Breast epithelium (tissue), 4 donors: ENCODE results near the gene CYP51A1. TPM values are rescaled to one million over a fixed set of nuclear protein-coding genes. Genes with fewer than 3 reads are reported as not detected.

Experiments used
- DNase-seq, 2 donors: peaks; one replicate each; pipeline ENCODE4 v3.0.0-alpha.2; 2019; ENCODE audit warnings: low spot score in 2 of 2
- H3K27ac ChIP-seq, 2 donors: fragments of 200-600 bp; sonication (generic) in 1 of 2; one replicate each; pipeline ENCODE4 v1.5.1; 2016 to 2019; ENCODE audit warnings: mild to moderate bottlenecking in 1 of 2
- H3K27me3 ChIP-seq, 2 donors: fragments of 200-600 bp; sonication (generic) in 1 of 2; one replicate each; pipeline versions ENCODE4 v1.5.1 to v1.6.0; 2017 to 2019; ENCODE audit warnings: control low read depth in 1 of 2, mild to moderate bottlenecking in 1 of 2
- H3K36me3 ChIP-seq: fragments of 200-600 bp; one replicate; pipeline ENCODE4 v1.5.1; 2019
- H3K4me1 ChIP-seq, 2 donors: fragments of 200-600 bp; sonication (generic); one replicate each; pipeline ENCODE4 v1.5.1; 2016 to 2019; ENCODE audit warnings: control low read depth in 1 of 2
- H3K4me3 ChIP-seq, 3 donors: fragments of 200-600 bp; sonication (generic); 1 replicate in 2 of 3; 2 replicates in 1 of 3; pipeline ENCODE4 v1.5.1; 2016 to 2019; ENCODE audit warnings: mild to moderate bottlenecking in 3 of 3, moderate library complexity in 2 of 3
- H3K9me3 ChIP-seq, 2 donors: fragments of 200-600 bp; sonication (generic) in 1 of 2; one replicate each; pipeline ENCODE4 v1.5.1; 2016 to 2019; ENCODE audit warnings: control low read depth in 1 of 2
- POLR2A ChIP-seq: fragments of 450-650 bp; IDR thresholded peaks from one replicate; pipeline ENCODE4 v1.6.1; 2016; ENCODE audit warnings: antibody characterized with exemption, mild to moderate bottlenecking, moderate library complexity
- POLR2AphosphoS5 ChIP-seq, 3 donors: sonication (generic); formaldehyde crosslinking; IDR thresholded peaks; one replicate each; pipeline ENCODE4 v1.6.1; 2017; ENCODE audit warnings: antibody characterized with exemption in 3 of 3
- intact Hi-C: fragments of 100-400 bp; cut with DNase I; formaldehyde crosslinking; loops from one replicate; pipeline ENCODE4 v1.15.1; 2023; ENCODE audit warnings: low total_unique reads
- total RNA-seq, 3 donors: library from RNA; depleted of rRNA; stranded (reverse); fragments of >200 nt; gene quantifications; one replicate each; pipeline ENCODE4 v1.1.0, GENCODE V29; 2016
- TF ChIP-seq, protein P1 (sequence below), 3 donors: fragments of 450-650 bp; IDR thresholded peaks; one replicate each; pipeline ENCODE4 v1.5.1; 2016 to 2017; ENCODE audit warnings: antibody characterized with exemption in 3 of 3, mild to moderate bottlenecking in 3 of 3, moderate library complexity in 3 of 3

CYP51A1 gene
- total RNA-seq, 3 donors from 2014 or later: 28.3 to 39.1 (median 32.4) TPM

DNA sequence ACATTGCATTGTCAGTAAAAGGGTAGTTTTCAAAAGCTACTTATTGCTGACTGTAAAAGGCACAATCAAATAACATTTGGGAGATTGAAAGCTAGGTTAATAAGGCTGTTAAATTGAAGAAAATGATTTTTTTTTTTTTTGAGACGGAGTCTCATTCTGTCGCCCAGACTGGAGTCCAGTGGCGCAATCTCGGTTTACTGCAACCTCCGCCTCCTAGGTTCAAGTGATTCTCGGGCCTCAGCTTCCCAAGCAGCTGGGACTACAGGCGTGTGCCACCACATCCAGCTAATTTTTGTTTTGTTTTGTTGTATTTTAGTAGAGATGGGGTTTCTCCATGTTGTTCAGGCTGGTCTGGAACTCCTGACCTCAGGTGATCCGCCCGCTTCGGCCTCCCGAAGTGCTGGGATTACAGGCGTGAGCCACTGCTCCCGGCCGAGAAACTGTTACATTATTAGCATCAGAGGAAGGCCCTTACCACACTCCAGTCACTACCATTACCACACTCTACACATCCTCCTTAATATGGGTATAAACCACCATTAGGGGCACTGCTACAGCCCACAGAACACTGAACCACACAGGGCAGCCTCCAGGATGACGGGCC is 1.0 kb downstream of the CYP51A1 start:
- Histone ChIP-seq H3K9me3 (no peaks in the 10 kb centered on the region), H3K36me3 (no peaks in the 10 kb centered on the region), H3K27ac (peak overlapping the region; percentile 97 to 98), H3K4me1 (no peaks in the 10 kb centered on the region), H3K27me3 (no peaks in the 10 kb centered on the region), H3K4me3 (peak overlapping the region; percentile 84 to 95 (median 84))
- intact Hi-C loops: loop anchor here (10.0 kb wide), 1 partner anchor 188 kb away; the partner anchor contains the start of gene AKAP9
- no peak for DNase-seq
- TF ChIP-seq POLR2A (no peak), POLR2AphosphoS5 (IDR thresholded peaks at IDR 0.05) (no peak)
- TF ChIP-seq, protein P1, sequence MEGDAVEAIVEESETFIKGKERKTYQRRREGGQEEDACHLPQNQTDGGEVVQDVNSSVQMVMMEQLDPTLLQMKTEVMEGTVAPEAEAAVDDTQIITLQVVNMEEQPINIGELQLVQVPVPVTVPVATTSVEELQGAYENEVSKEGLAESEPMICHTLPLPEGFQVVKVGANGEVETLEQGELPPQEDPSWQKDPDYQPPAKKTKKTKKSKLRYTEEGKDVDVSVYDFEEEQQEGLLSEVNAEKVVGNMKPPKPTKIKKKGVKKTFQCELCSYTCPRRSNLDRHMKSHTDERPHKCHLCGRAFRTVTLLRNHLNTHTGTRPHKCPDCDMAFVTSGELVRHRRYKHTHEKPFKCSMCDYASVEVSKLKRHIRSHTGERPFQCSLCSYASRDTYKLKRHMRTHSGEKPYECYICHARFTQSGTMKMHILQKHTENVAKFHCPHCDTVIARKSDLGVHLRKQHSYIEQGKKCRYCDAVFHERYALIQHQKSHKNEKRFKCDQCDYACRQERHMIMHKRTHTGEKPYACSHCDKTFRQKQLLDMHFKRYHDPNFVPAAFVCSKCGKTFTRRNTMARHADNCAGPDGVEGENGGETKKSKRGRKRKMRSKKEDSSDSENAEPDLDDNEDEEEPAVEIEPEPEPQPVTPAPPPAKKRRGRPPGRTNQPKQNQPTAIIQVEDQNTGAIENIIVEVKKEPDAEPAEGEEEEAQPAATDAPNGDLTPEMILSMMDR (IDR thresholded peaks at IDR 0.05): no peak

DNA sequence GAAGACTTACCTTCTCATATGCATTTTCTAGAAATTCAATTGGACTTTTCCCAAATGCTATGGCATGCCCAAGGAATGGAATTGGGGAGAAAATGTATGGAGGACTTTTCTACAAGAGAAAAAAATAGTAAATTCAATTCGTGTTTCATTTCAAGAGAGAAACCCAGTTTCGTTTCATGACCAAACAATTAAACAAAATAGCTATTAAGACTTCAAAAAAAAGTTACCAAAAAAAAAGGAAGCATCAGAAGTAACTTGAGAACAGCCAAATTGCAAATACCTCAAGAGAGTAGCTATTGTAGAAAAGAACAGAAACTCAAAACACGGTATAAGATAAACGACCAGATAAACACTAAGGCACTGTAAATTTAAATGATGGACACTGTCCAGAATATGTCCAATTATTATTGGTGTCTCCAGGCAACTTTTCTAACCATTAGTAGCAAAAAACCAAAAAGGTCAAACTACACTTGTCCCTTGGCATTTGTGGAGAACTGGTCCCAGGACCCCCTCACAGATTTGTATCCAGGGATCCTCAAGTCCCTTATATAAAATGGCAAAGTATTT is 2.4 kb downstream of the CYP51A1 start:
- Histone ChIP-seq H3K4me3 (no peak overlapping the region), H3K9me3 (no peaks in the 10 kb centered on the region), H3K27ac (no peak overlapping the region), H3K27me3 (no peaks in the 10 kb centered on the region), H3K4me1 (no peaks in the 10 kb centered on the region), H3K36me3 (no peaks in the 10 kb centered on the region)
- intact Hi-C loops: loop anchor here (10.0 kb wide), 1 partner anchor 187 kb away; the partner anchor contains the start of gene AKAP9
- TF ChIP-seq POLR2A (no peak), POLR2AphosphoS5 (IDR thresholded peaks at IDR 0.05) (no peak)
- TF ChIP-seq, protein P1 (IDR thresholded peaks at IDR 0.05): no peak
- no peak for DNase-seq

DNA sequence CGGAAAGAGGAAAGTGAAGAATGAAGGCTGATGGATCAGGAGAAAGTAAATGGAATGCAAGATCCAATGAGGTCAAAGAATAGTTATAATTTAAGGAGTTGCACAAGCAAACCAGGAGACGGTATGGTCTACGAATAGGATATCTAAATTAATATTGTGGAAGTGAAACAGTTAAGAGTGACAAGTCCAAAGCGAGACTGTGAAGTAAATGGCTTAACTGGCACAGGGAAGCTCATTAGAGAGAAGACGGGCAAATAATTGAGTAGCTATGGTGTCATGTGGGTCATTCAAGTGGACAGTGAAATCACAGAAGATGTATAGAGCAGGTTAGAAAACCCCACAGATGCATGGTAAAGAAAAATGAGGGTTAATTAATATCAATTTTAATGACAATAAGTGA is 3.2 kb downstream of the CYP51A1 start:
- TF ChIP-seq POLR2A (no peak), POLR2AphosphoS5 (IDR thresholded peaks at IDR 0.05) (no peak)
- TF ChIP-seq, protein P1 (IDR thresholded peaks at IDR 0.05): no peak
- Histone ChIP-seq H3K36me3 (no peaks in the 10 kb centered on the region), H3K27ac (no peak overlapping the region), H3K4me3 (no peak overlapping the region), H3K27me3 (no peaks in the 10 kb centered on the region), H3K4me1 (no peaks in the 10 kb centered on the region), H3K9me3 (no peaks in the 10 kb centered on the region)
- intact Hi-C loops: loop anchor here (10.0 kb wide), 1 partner anchor 186 kb away; the partner anchor contains the start of gene AKAP9
- no peak for DNase-seq

DNA sequence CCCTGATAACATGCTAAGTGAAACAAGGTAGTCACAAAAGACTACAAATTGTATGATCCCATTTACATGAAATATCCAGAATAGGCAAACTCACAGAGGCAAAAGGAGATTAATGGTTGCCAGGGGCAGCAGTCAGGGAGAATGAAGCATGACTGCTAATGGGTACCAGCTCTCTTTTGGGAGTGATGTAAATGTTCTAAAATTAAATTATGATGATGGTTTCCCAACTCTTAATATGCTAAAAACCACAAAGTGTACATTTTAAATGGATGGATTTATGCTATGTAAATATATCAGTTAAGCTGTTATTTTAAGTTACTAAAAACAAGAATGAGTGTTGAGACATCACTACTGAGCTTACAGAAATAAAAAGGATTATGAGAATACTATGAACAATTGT is 12.6 kb downstream of the CYP51A1 start:
- intact Hi-C loops: no loop called here
- TF ChIP-seq POLR2A: no peak
- TF ChIP-seq, protein P1 (IDR thresholded peaks at IDR 0.05): no peak
- TF ChIP-seq POLR2AphosphoS5 (IDR thresholded peaks at IDR 0.05): no peak
- Histone ChIP-seq H3K27me3 (no peaks in the 10 kb centered on the region), H3K36me3 (peaks cover 5% of the 10 kb centered on the region), H3K27ac (no peak overlapping the region), H3K4me1 (no peaks in the 10 kb centered on the region), H3K4me3 (no peak overlapping the region), H3K9me3 (no peaks in the 10 kb centered on the region)
- no peak for DNase-seq

DNA sequence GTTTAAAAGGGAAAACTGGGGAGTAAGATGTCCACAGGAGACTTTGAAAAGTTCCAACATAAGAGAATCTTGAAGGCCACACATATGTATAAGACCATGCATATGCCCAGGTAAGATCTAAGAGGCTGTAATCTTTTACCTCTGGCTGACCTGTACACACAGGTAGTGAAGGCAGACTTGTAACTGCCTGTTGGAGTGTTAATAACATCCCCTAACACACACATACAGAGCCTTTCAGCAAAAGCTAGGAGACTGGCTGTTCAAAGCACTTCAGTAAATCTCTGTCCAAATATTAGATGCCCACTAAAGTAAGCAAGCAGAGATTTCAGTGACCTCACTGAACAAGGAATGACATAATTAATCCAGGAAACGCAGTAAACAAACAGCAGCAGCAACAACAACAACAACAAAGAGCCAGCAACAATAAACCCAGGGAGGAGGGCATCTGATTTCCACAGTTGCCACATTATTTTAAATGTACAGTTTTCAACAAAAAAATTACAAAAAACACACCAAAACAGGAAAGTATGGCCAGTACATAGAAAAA is 15.0 kb downstream of the CYP51A1 start:
- Histone ChIP-seq H3K36me3 (peaks cover 5% of the 10 kb centered on the region), H3K9me3 (no peaks in the 10 kb centered on the region), H3K4me1 (no peaks in the 10 kb centered on the region), H3K4me3 (no peak overlapping the region), H3K27ac (no peak overlapping the region), H3K27me3 (no peaks in the 10 kb centered on the region)
- DNase-seq: no peak
- TF ChIP-seq, protein P1 (IDR thresholded peaks at IDR 0.05): no peak
- TF ChIP-seq POLR2A (no peak), POLR2AphosphoS5 (IDR thresholded peaks at IDR 0.05) (no peak)
- intact Hi-C loops: no loop called here
